Rectal smooth muscle tissue (tissue), 1 donor: ENCODE measurements around the gene MVB12B.
A peak's percentile ranks its signal among the peaks of the same experiment; 100 is the strongest.

Source experiments
- H3K27ac ChIP-seq: one replicate; pipeline ENCODE4 v1.7.0; 2013; ENCODE audit warnings: low read depth, low read length, inconsistent platforms
- H3K27me3 ChIP-seq: one replicate; pipeline ENCODE4 v1.7.0; 2013; ENCODE audit warnings: low read length; ENCODE audit not compliant: control insufficient read depth, insufficient read depth
- H3K36me3 ChIP-seq: one replicate; pipeline ENCODE4 v1.7.0; 2013; ENCODE audit warnings: low read length; ENCODE audit not compliant: control insufficient read depth, insufficient read depth
- H3K4me1 ChIP-seq: one replicate; pipeline ENCODE4 v1.7.0; 2013; ENCODE audit warnings: low read length; ENCODE audit not compliant: control insufficient read depth, insufficient read depth
- H3K4me3 ChIP-seq: one replicate; pipeline ENCODE4 v1.7.0; 2013; ENCODE audit warnings: low read length
- H3K9ac ChIP-seq: one replicate; pipeline ENCODE4 v1.7.0; 2013; ENCODE audit warnings: low read length

The MVB12B gene

DNA sequence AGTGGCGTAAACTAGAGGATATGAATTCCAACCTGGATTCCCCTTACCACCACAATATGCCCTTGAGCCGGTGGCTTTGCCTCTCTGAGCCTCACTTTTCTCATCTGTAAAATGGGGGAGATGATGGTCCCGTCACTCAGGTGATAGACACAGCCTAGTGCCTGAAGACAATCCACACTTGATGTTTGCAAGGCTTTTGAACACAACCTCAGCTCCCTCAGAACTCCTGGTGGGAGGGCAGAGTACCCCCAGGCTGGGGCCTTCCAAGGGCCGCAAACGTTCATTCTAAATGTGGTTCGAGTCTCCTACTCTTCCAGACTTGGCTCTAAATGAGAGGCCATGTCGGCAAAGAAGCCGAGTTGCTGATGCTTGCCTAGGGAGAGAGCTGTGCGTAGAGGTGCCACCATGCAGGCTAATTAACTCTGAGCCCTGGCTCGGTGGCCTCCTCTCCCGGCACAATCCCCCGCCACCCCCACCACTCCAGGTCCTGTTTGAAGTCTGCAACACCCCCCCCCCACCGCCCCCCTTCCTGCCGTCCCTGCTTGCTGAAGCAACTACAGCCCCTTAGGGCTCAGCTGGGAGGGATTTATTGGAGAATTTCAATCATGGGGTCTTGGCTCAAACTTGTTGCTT lies 189.4 kb downstream of the MVB12B start:
- Histone ChIP-seq H3K36me3 (no peaks in the 10 kb centered on the region), H3K27me3 (peaks cover 39% of the 10 kb centered on the region), H3K4me1 (no peaks in the 10 kb centered on the region), H3K9ac (no peak overlapping the region), H3K27ac (no peak overlapping the region), H3K4me3 (no peak overlapping the region)

DNA sequence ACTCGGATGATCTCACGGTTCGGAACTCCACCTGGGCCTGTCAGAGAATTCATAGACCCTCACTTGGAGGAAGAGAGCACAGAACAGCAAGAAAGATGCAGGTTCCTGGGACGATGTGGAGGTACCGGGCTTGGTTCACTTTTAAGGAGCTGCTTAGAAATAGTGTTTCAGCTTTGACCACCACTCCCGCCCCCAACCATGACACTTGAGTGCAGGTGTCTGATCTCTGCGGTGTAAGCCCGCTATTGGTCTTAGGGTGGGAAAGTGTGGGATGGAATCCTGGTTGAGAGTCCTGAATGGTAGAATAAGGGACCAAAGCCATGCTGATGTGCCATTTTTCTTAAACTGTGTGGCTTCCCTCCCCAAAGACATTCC lies 189.9 kb downstream of the MVB12B start:
- peaks cover 39% of the 10 kb centered on the region for H3K27me3 ChIP-seq
- no peak overlapping the region for H3K9ac ChIP-seq
- H3K36me3 ChIP-seq: no peaks in the 10 kb centered on the region
- peak overlapping the region; percentile 1 for H3K27ac ChIP-seq
- H3K4me1 ChIP-seq: no peaks in the 10 kb centered on the region
- H3K4me3 ChIP-seq: peak overlapping the region; percentile 52

- H3K4me3 ChIP-seq: peak overlapping the region; percentile 52
- H3K27ac ChIP-seq: no peak overlapping the region
- no peaks in the 10 kb centered on the region for H3K4me1 ChIP-seq
- no peak overlapping the region for H3K9ac ChIP-seq
- H3K36me3 ChIP-seq: no peaks in the 10 kb centered on the region
- H3K27me3 ChIP-seq: peaks cover 43% of the 10 kb centered on the region
Measured at GRCh38 chr9:126516936-126517832, 190.6 kb downstream of the MVB12B start.

DNA sequence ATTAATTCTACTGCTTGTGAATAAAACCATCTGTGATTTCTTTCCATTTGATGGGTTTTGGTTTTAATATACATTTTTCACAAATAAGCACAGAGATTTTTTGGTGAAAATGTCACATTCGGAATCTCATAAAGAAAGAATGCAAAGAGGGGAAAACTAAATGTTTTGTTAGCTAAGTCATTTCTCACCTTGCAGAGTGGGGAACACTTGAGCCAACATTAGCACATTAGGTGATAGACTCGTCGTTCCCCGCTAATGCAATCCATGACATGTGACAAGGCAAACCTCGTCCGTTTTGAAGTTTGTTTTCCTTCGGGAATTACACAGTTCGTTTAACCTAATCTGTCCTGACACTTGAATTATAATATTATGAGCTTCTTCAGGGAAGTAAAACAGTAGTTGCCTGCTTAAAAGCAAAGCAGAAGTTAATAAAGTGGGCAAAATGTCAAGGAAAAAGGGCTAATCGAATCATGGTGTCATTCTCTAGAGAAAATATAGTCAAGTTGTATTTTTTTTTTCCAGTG lies 191.3 kb downstream of the MVB12B start:
- no peaks in the 10 kb centered on the region for H3K36me3 ChIP-seq
- H3K9ac ChIP-seq: no peak overlapping the region
- peaks cover 45% of the 10 kb centered on the region for H3K27me3 ChIP-seq
- no peak overlapping the region for H3K4me3 ChIP-seq
- H3K4me1 ChIP-seq: no peaks in the 10 kb centered on the region
- no peak overlapping the region for H3K27ac ChIP-seq

DNA sequence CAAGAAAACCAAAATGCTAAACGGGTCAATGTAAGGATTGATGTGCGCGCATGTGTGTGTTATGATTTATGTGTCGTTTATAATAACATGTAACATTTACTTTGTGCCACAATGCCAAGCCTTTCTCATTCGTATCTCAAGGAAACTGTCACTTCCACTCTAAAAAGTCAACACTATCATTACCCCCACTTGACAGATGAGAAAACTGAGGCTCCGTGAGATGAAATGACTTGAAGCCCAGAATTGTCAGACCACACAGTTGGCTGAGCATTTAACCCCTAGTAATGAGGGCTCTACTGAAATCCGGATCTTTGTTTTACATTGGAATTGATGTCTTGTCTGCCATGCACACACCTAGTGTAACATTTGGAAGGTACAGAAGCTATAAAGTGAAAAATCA lies 192.1 kb downstream of the MVB12B start:
- H3K4me1 ChIP-seq: no peaks in the 10 kb centered on the region
- no peak overlapping the region for H3K4me3 ChIP-seq
- peaks cover 41% of the 10 kb centered on the region for H3K27me3 ChIP-seq
- H3K27ac ChIP-seq: no peak overlapping the region
- H3K9ac ChIP-seq: no peak overlapping the region
- H3K36me3 ChIP-seq: no peaks in the 10 kb centered on the region

- H3K36me3 ChIP-seq: no peaks in the 10 kb centered on the region
- no peak overlapping the region for H3K4me3 ChIP-seq
- H3K4me1 ChIP-seq: no peaks in the 10 kb centered on the region
- peaks cover 41% of the 10 kb centered on the region for H3K27me3 ChIP-seq
- H3K27ac ChIP-seq: no peak overlapping the region
- H3K9ac ChIP-seq: no peak overlapping the region
Measured at GRCh38 chr9:126519660-126520420, 193.2 kb downstream of the MVB12B start.

- no peaks in the 10 kb centered on the region for H3K4me1 ChIP-seq
- peaks cover 35% of the 10 kb centered on the region for H3K27me3 ChIP-seq
- H3K36me3 ChIP-seq: no peaks in the 10 kb centered on the region
- no peak overlapping the region for H3K9ac ChIP-seq
- no peak overlapping the region for H3K4me3 ChIP-seq
- H3K27ac ChIP-seq: no peak overlapping the region
Measured at GRCh38 chr9:126520453-126520852, 193.8 kb downstream of the MVB12B start.

DNA sequence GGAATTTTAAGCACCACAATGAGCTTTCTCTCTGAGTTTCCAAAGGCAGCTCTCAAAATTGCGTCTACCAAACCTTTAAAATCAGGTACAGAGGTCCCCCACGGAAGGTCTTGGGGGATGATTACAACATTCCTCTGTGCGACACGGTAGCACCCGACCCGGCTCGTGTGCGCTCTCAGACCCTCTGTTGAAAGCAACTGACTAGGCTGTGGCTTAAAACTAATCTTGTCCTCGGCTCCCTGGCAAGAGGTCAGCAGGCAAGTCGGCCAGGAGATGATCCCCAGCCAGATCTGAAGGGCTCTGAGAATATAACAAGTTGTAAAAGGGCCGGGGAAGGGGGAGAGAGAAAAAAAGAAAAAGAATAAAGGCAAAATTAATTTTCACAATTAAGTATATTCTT lies 194.5 kb downstream of the MVB12B start:
- H3K36me3 ChIP-seq: no peaks in the 10 kb centered on the region
- H3K4me3 ChIP-seq: no peak overlapping the region
- H3K4me1 ChIP-seq: no peaks in the 10 kb centered on the region
- H3K9ac ChIP-seq: no peak overlapping the region
- peaks cover 29% of the 10 kb centered on the region for H3K27me3 ChIP-seq
- H3K27ac ChIP-seq: no peak overlapping the region

DNA sequence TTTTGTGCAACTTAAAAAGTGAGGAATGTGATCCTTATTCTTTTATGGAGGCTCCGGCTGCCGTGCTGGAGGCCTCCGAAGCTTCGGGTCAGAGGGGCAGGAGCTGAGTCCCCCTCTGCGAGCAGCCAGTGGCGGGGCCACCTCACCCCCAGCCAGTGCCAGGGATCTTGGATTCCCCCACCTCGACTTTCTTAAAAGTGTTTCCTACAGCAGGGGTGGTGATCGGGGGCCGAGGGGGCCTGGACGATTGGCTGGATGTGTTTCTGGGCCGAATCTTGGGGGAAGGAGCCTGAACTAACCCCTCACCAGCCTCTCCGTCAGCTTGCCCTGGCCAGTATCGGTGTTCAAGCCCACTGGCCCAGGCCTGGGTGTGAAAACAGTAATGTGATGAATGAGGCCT lies 194.9 kb downstream of the MVB12B start:
- Histone ChIP-seq H3K27me3 (peaks cover 26% of the 10 kb centered on the region), H3K27ac (no peak overlapping the region)

GRCh38 chr9:126521976-126522590 lies 195.5 kb downstream of the MVB12B start:
- Histone ChIP-seq H3K4me3 (no peak overlapping the region), H3K9ac (no peak overlapping the region), H3K27ac (no peak overlapping the region), H3K36me3 (no peaks in the 10 kb centered on the region), H3K27me3 (peaks cover 27% of the 10 kb centered on the region), H3K4me1 (no peaks in the 10 kb centered on the region)

More for the DNA sequence above, 194.9 kb downstream of the MVB12B start:
- Histone ChIP-seq H3K4me1 (no peaks in the 10 kb centered on the region), H3K9ac (no peak overlapping the region), H3K4me3 (no peak overlapping the region), H3K36me3 (no peaks in the 10 kb centered on the region)

DNA sequence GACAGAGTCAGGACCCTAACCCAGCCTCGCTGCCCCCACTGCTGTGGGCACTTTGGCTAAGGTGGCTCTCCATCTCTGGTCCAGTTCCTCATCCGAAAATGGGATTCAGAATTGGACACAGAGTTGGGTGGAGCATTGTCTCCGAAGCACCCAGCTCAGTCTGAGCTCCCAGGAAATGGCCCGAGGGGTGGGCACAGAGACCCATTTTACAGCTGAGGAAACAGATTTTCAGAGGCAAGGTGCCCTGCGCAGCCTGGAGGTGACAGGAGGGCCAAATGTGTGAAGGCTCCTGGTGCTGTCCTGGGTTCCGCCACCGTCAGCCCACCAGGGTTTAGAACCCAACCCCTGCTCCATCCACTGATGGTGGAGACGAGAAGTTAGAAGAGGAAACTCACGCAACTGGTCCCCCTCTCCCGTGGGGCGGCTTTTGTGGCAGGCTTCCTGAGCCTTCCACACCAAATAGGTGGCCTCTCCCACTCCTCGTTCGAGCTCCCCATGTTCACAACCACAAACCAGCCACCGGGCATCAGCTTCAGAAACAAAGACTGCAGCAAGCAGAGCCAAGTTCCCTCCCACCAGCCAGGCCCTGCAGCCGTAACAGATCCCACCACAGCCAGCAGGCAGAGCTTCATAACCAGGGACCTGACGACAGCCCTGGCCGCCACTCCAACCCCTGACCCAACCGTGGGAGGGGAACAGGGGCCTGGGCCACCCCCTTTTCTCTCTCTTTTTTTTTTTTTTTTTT lies 196.2 kb downstream of the MVB12B start:
- Histone ChIP-seq H3K9ac (no peak overlapping the region), H3K36me3 (no peaks in the 10 kb centered on the region), H3K4me3 (no peak overlapping the region), H3K27me3 (peaks cover 31% of the 10 kb centered on the region), H3K4me1 (no peaks in the 10 kb centered on the region), H3K27ac (no peak overlapping the region)
